ENCODE results near the gene LIMS4.
"Not testable (repeated sequence)": the region's sequence is repeated elsewhere in the genome, so short reads cannot be mapped to it uniquely, and the experiment has no call there.

- TF ChIP-seq CTCF, POLR2AphosphoS5 (IDR thresholded peaks at IDR 0.05): not testable (repeated sequence)
Measured at GRCh38 chr2:110449127-110449947, 23.3 kb downstream of the LIMS4 start.

Data from suprapubic skin (tissue), 3 donors.